ENCODE results near the gene CATSPERE.

CATSPERE gene

DNA sequence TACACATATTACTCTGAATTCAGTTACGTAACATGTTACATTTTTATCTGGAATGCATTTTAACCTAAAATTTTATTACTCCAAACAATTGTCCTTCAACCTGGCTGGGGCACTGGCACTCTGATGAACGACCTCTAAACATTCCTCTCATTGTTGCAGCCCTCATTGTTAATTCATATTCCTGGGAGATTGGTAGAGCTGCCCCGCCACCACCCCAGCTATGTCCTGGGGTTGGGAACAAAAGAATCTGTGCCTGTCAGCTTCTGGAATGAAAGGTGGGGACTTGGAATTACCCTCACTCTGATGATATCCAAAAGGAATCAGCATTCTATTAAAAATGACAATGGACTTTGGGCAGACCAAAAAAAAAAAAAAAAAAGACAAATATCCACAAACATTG, 153.8 kb downstream of the CATSPERE start:
- Histone ChIP-seq H3K27ac (ENCODE audit: insufficient read depth, low read depth, low read length, poor library complexity, severe bottlenecking) (no peak overlapping the region), H3K4me1 (ENCODE audit: control insufficient read depth, insufficient read depth, low read length) (no peaks in the 10 kb centered on the region), H3K27me3 (ENCODE audit: control insufficient read depth, insufficient read depth, low read length, poor library complexity, severe bottlenecking) (no peaks in the 10 kb centered on the region), H3K9me3 (ENCODE audit: control insufficient read depth, low read length) (no peaks in the 10 kb centered on the region), H3K36me3 (ENCODE audit: control insufficient read depth, insufficient read depth, low read length) (no peaks in the 10 kb centered on the region), H3K4me3 (ENCODE audit: insufficient read depth, low read depth, low read length) (no peak overlapping the region)
- 39 to 58% methylated on average over 3 of the region's 3 CpGs for WGBS, 2 experiments

DNA sequence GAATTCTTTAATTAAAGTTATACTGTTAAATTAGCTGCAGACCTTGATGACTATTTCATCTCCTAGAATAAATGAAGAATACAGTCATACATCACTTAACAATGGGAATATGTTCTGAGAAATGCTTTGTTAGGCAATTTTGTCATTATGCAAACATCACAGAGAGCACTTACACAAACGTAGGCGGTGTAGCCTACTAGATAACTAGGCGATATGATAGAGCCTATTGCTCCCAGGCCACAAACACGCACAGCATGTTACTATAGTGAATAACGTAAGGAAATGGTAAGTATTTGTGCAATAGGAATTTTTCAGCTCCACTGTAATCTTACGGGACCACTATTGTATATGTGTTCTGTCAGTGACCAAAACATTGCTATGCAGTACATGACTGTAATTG, 154.2 kb downstream of the CATSPERE start:
- WGBS, 2 experiments, result 93 to 97% methylated on average over 6 of the region's 6 CpGs
- Histone ChIP-seq H3K27ac (ENCODE audit: insufficient read depth, low read depth, low read length, poor library complexity, severe bottlenecking) (no peak overlapping the region), H3K36me3 (ENCODE audit: control insufficient read depth, insufficient read depth, low read length) (no peaks in the 10 kb centered on the region), H3K27me3 (ENCODE audit: control insufficient read depth, insufficient read depth, low read length, poor library complexity, severe bottlenecking) (no peaks in the 10 kb centered on the region), H3K4me3 (ENCODE audit: insufficient read depth, low read depth, low read length) (no peak overlapping the region), H3K9me3 (ENCODE audit: control insufficient read depth, low read length) (no peaks in the 10 kb centered on the region), H3K4me1 (ENCODE audit: control insufficient read depth, insufficient read depth, low read length) (no peaks in the 10 kb centered on the region)

GRCh38 chr1:244626709-244627108, 165.6 kb downstream of the CATSPERE start:
- H3K36me3 ChIP-seq (ENCODE audit: control insufficient read depth, insufficient read depth, low read length), result no peaks in the 10 kb centered on the region
- no peak overlapping the region for H3K27ac ChIP-seq (ENCODE audit: insufficient read depth, low read depth, low read length, poor library complexity, severe bottlenecking)
- no peaks in the 10 kb centered on the region for H3K9me3 ChIP-seq (ENCODE audit: control insufficient read depth, low read length)
- H3K4me1 ChIP-seq (ENCODE audit: control insufficient read depth, insufficient read depth, low read length), result no peaks in the 10 kb centered on the region
- WGBS, 2 experiments, result 95 to 96% methylated on average over 4 of the region's 4 CpGs
- no peak overlapping the region for H3K4me3 ChIP-seq (ENCODE audit: insufficient read depth, low read depth, low read length)
- no peaks in the 10 kb centered on the region for H3K27me3 ChIP-seq (ENCODE audit: control insufficient read depth, insufficient read depth, low read length, poor library complexity, severe bottlenecking)

- no peak overlapping the region for H3K27ac ChIP-seq (ENCODE audit: insufficient read depth, low read depth, low read length, poor library complexity, severe bottlenecking)
- WGBS, 2 experiments, result 91 to 92% methylated on average over 5 of the region's 5 CpGs
These were observed 167.7 kb downstream of the CATSPERE start for GRCh38 chr1:244628789-244629188.

GRCh38 chr1:244633140-244633539, 172.1 kb downstream of the CATSPERE start:
- Histone ChIP-seq H3K27me3 (ENCODE audit: control insufficient read depth, insufficient read depth, low read length, poor library complexity, severe bottlenecking) (no peaks in the 10 kb centered on the region), H3K4me1 (ENCODE audit: control insufficient read depth, insufficient read depth, low read length) (no peaks in the 10 kb centered on the region), H3K4me3 (ENCODE audit: insufficient read depth, low read depth, low read length) (no peak overlapping the region), H3K9me3 (ENCODE audit: control insufficient read depth, low read length) (no peaks in the 10 kb centered on the region), H3K27ac (ENCODE audit: insufficient read depth, low read depth, low read length, poor library complexity, severe bottlenecking) (no peak overlapping the region), H3K36me3 (ENCODE audit: control insufficient read depth, insufficient read depth, low read length) (no peaks in the 10 kb centered on the region)

More at GRCh38 chr1:244628789-244629188, 167.7 kb downstream of the CATSPERE start:
- no peaks in the 10 kb centered on the region for H3K4me1 ChIP-seq (ENCODE audit: control insufficient read depth, insufficient read depth, low read length)
- H3K36me3 ChIP-seq (ENCODE audit: control insufficient read depth, insufficient read depth, low read length), result no peaks in the 10 kb centered on the region
- H3K9me3 ChIP-seq (ENCODE audit: control insufficient read depth, low read length), result no peaks in the 10 kb centered on the region
- no peak overlapping the region for H3K4me3 ChIP-seq (ENCODE audit: insufficient read depth, low read depth, low read length)
- no peaks in the 10 kb centered on the region for H3K27me3 ChIP-seq (ENCODE audit: control insufficient read depth, insufficient read depth, low read length, poor library complexity, severe bottlenecking)

DNA sequence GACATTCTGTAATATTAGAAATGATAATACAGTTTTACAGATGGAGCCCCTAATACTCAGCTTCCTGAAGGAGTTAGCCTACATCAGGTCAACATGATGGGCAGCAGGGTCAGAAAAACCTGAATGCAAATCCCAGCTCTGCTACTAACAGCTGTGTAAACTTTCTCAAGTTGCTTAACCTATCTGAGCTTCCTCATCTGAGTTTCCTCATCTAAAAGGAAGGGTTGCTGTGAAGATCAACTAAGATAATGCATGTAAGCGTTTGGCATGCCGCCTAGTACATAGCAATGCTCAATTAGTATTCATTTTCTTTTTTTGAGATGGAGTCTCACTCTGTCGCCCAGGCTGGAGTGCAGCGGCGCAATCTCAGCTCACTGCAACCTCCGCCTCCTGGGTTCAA, 173.5 kb downstream of the CATSPERE start:
- no peak overlapping the region for H3K4me3 ChIP-seq (ENCODE audit: insufficient read depth, low read depth, low read length)
- no peak overlapping the region for H3K27ac ChIP-seq (ENCODE audit: insufficient read depth, low read depth, low read length, poor library complexity, severe bottlenecking)
- no peaks in the 10 kb centered on the region for H3K9me3 ChIP-seq (ENCODE audit: control insufficient read depth, low read length)
- no peaks in the 10 kb centered on the region for H3K36me3 ChIP-seq (ENCODE audit: control insufficient read depth, insufficient read depth, low read length)
- no peaks in the 10 kb centered on the region for H3K27me3 ChIP-seq (ENCODE audit: control insufficient read depth, insufficient read depth, low read length, poor library complexity, severe bottlenecking)
- 93 to 94% methylated on average over 6 of the region's 6 CpGs for WGBS, 2 experiments
- H3K4me1 ChIP-seq (ENCODE audit: control insufficient read depth, insufficient read depth, low read length), result no peaks in the 10 kb centered on the region

- no peaks in the 10 kb centered on the region for H3K27me3 ChIP-seq (ENCODE audit: control insufficient read depth, insufficient read depth, low read length, poor library complexity, severe bottlenecking)
- no peaks in the 10 kb centered on the region for H3K4me1 ChIP-seq (ENCODE audit: control insufficient read depth, insufficient read depth, low read length)
- H3K4me3 ChIP-seq (ENCODE audit: insufficient read depth, low read depth, low read length), result no peak overlapping the region
- WGBS, 2 experiments, result 83 to 85% methylated on average over 10 of the region's 10 CpGs
- no peaks in the 10 kb centered on the region for H3K9me3 ChIP-seq (ENCODE audit: control insufficient read depth, low read length)
- no peak overlapping the region for H3K27ac ChIP-seq (ENCODE audit: insufficient read depth, low read depth, low read length, poor library complexity, severe bottlenecking)
- no peaks in the 10 kb centered on the region for H3K36me3 ChIP-seq (ENCODE audit: control insufficient read depth, insufficient read depth, low read length)
These were observed 175.6 kb downstream of the CATSPERE start for GRCh38 chr1:244636488-244637259.

- H3K36me3 ChIP-seq (ENCODE audit: control insufficient read depth, insufficient read depth, low read length), result no peaks in the 10 kb centered on the region
- no peaks in the 10 kb centered on the region for H3K27me3 ChIP-seq (ENCODE audit: control insufficient read depth, insufficient read depth, low read length, poor library complexity, severe bottlenecking)
- no peak overlapping the region for H3K4me3 ChIP-seq (ENCODE audit: insufficient read depth, low read depth, low read length)
- no peak overlapping the region for H3K27ac ChIP-seq (ENCODE audit: insufficient read depth, low read depth, low read length, poor library complexity, severe bottlenecking)
- no peaks in the 10 kb centered on the region for H3K4me1 ChIP-seq (ENCODE audit: control insufficient read depth, insufficient read depth, low read length)
- H3K9me3 ChIP-seq (ENCODE audit: control insufficient read depth, low read length), result no peaks in the 10 kb centered on the region
These were observed 178.5 kb downstream of the CATSPERE start for GRCh38 chr1:244639561-244639960.

GRCh38 chr1:244640917-244641316, 179.8 kb downstream of the CATSPERE start:
- Histone ChIP-seq H3K27me3 (ENCODE audit: control insufficient read depth, insufficient read depth, low read length, poor library complexity, severe bottlenecking) (no peaks in the 10 kb centered on the region), H3K4me1 (ENCODE audit: control insufficient read depth, insufficient read depth, low read length) (no peaks in the 10 kb centered on the region), H3K4me3 (ENCODE audit: insufficient read depth, low read depth, low read length) (no peak overlapping the region), H3K36me3 (ENCODE audit: control insufficient read depth, insufficient read depth, low read length) (no peaks in the 10 kb centered on the region), H3K27ac (ENCODE audit: insufficient read depth, low read depth, low read length, poor library complexity, severe bottlenecking) (no peak overlapping the region), H3K9me3 (ENCODE audit: control insufficient read depth, low read length) (no peaks in the 10 kb centered on the region)
- WGBS, 2 experiments, result 92 to 99% methylated on average over 4 to 6 of the region's 6 CpGs

DNA sequence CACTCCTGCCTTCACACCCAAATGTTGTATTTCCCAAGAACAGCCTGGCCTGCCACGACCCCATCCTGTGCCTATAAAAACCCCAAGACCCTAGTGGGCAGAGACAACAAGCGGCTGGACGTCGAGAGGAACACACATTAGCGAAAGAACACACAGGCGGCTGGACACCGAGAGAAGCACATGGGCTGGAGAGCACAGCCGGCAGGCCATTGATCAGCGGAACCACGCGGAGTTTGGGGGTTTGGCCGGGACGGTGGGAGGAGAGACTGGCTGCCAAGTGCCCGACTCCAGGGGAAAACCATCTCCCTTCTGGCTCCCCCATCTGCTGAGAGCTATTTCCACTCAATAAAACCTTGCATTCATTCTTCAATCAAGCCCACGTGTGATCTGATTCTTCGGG, 181.5 kb downstream of the CATSPERE start:
- H3K4me3 ChIP-seq (ENCODE audit: insufficient read depth, low read depth, low read length), result no peak overlapping the region
- no peaks in the 10 kb centered on the region for H3K36me3 ChIP-seq (ENCODE audit: control insufficient read depth, insufficient read depth, low read length)
- no peaks in the 10 kb centered on the region for H3K9me3 ChIP-seq (ENCODE audit: control insufficient read depth, low read length)
- 87 to 89% methylated on average over 16 of the region's 16 CpGs for WGBS, 2 experiments
- no peaks in the 10 kb centered on the region for H3K27me3 ChIP-seq (ENCODE audit: control insufficient read depth, insufficient read depth, low read length, poor library complexity, severe bottlenecking)
- no peak overlapping the region for H3K27ac ChIP-seq (ENCODE audit: insufficient read depth, low read depth, low read length, poor library complexity, severe bottlenecking)
- no peaks in the 10 kb centered on the region for H3K4me1 ChIP-seq (ENCODE audit: control insufficient read depth, insufficient read depth, low read length)

GRCh38 chr1:244642988-244643387, 181.9 kb downstream of the CATSPERE start:
- no peak overlapping the region for H3K4me3 ChIP-seq (ENCODE audit: insufficient read depth, low read depth, low read length)
- H3K4me1 ChIP-seq (ENCODE audit: control insufficient read depth, insufficient read depth, low read length), result no peaks in the 10 kb centered on the region
- H3K9me3 ChIP-seq (ENCODE audit: control insufficient read depth, low read length), result no peaks in the 10 kb centered on the region
- no peaks in the 10 kb centered on the region for H3K27me3 ChIP-seq (ENCODE audit: control insufficient read depth, insufficient read depth, low read length, poor library complexity, severe bottlenecking)
- H3K36me3 ChIP-seq (ENCODE audit: control insufficient read depth, insufficient read depth, low read length), result no peaks in the 10 kb centered on the region
- WGBS, 2 experiments, result 95 to 97% methylated on average over 14 of the region's 14 CpGs
- H3K27ac ChIP-seq (ENCODE audit: insufficient read depth, low read depth, low read length, poor library complexity, severe bottlenecking), result no peak overlapping the region

Data from ectodermal cell (in vitro differentiated cells).